ENCODE data around the gene GFOD2. TPM values are rescaled to one million over a fixed set of nuclear protein-coding genes. Genes with fewer than 3 reads are reported as not detected.
A peak's percentile ranks its signal among the peaks of the same experiment; 100 is the strongest.

The GFOD2 gene
- total and polyA plus RNA-seq, 2 of the 8 experiments (the other 6 are each of a cell fraction or from before 2014, with no cell fraction given) = 21.4 to 33.2 TPM

- H3K9ac ChIP-seq (replicated peaks in 1 of 4; ENCODE audit: extremely low read depth in 1 of 4, low read depth in 3 of 4, low read length in 3 of 4) = no peak overlapping the region; a peak in 1 of 7 replicates
- H2BK120ac ChIP-seq (replicated peaks; ENCODE audit: low read depth, low read length) = no peak overlapping the region
- H3K4me1 ChIP-seq (replicated peaks in 1 of 4; ENCODE audit: control insufficient read depth in 3 of 4, insufficient read depth in 4 of 4, low read length in 3 of 4) = no peaks in the 10 kb centered on the region
- no peak overlapping the region for H3K18ac ChIP-seq (ENCODE audit: extremely low read depth, low read length)
- no peak overlapping the region for H2AFZ ChIP-seq (ENCODE audit: low read length)
- FAIRE-seq (no peak), DNase-seq (ENCODE audit: low read depth in 1 of 2, low spot score in 2 of 2) (no peak)
- ChIA-PET CTCF (ENCODE audit: partially characterized antibody) (interaction anchor here (1.1 to 1.8 kb wide), 2 partner anchors 19 to 86 kb away, joined by 3 to 4 read pairs; no protein-coding TSS in a partner anchor), POLR2A (ENCODE audit: partially characterized antibody) (interaction anchor here (1.1 to 1.8 kb wide), 2 partner anchors 30 to 199 kb away, joined by 3 to 5 read pairs; partner anchors contain the start of gene GFOD2)
- no peak overlapping the region for H3K56ac ChIP-seq (replicated peaks; ENCODE audit: insufficient read length, low read depth, low read length)
- no peak overlapping the region for H3K27ac ChIP-seq (ENCODE audit: low read depth, low read length)
- no peak overlapping the region for H3K4ac ChIP-seq (replicated peaks; ENCODE audit: insufficient read length, low read depth, low read length)
- peak overlapping the region; percentile 15; the same call in 1 of the 2 replicates for H2AK5ac ChIP-seq (ENCODE audit: low read depth, low read length)
- 0 out of 2 replicates have a peak overlapping the region, but pooled peaks have one; percentile 56 for H2BK5ac ChIP-seq (ENCODE audit: low read depth, low read length)
- no peak overlapping the region for H3K4me3 ChIP-seq (ENCODE audit: extremely low read depth in 1 of 4, insufficient read depth in 2 of 4, low read depth in 3 of 4, low read length in 4 of 4)
- no peak overlapping the region for H3K14ac ChIP-seq (ENCODE audit: insufficient read length)
- no peak overlapping the region for H4K8ac ChIP-seq (ENCODE audit: extremely low read depth, insufficient read depth, low read length)
- H4K5ac ChIP-seq (ENCODE audit: insufficient read length, low read depth, low read length) = no peak overlapping the region
- H4K20me1 ChIP-seq (replicated peaks in 1 of 2; ENCODE audit: control insufficient read depth in 1 of 2, insufficient read depth in 2 of 2, low read length in 2 of 2) = peaks cover 0 to 5% of the 10 kb centered on the region in 2 experiments
- no peak overlapping the region for H2BK20ac ChIP-seq (ENCODE audit: low read length)
- no peak overlapping the region for H2BK12ac ChIP-seq (ENCODE audit: low read depth, low read length)
- H3K23me2 ChIP-seq (ENCODE audit: low read depth, low read length) = no peaks in the 10 kb centered on the region
- no peaks in the 10 kb centered on the region for H3K9me3 ChIP-seq (ENCODE audit: insufficient read depth in 2 of 2, low read depth in 1 of 2, low read length in 1 of 2)
- H3K4me2 ChIP-seq (ENCODE audit: insufficient read depth in 1 of 2, low read depth in 2 of 2, low read length in 2 of 2) = no peak overlapping the region
- no peak overlapping the region for H3K23ac ChIP-seq (ENCODE audit: insufficient read length)
- H3K79me2 ChIP-seq (ENCODE audit: control insufficient read depth in 1 of 2, insufficient read depth in 2 of 2, low read length in 2 of 2) = no peaks in the 10 kb centered on the region
- H3K79me1 ChIP-seq (ENCODE audit: low read depth, low read length) = no peaks in the 10 kb centered on the region; the same call in 1 of the 2 replicates
- no peaks in the 10 kb centered on the region for H3K36me3 ChIP-seq (ENCODE audit: control insufficient read depth in 2 of 4, insufficient read depth in 4 of 4, low read length in 3 of 4)
- H2BK15ac ChIP-seq (ENCODE audit: low read length) = no peak overlapping the region
- no peaks in the 10 kb centered on the region for H3K27me3 ChIP-seq (replicated peaks in 1 of 4; ENCODE audit: control insufficient read depth in 3 of 4, extremely low read depth in 1 of 4, insufficient read depth in 3 of 4, low read length in 3 of 4)
- no peak overlapping the region for H4K91ac ChIP-seq (replicated peaks; ENCODE audit: insufficient read length, low read length)
- WGBS, 2 experiments (ENCODE audit: extremely low coverage in 1 of 2, insufficient coverage in 1 of 2, insufficient read length in 1 of 2, insufficient replicate concordance in 2 of 2, low coverage in 1 of 2, low lambda C conversion rate in 2 of 2, missing lambda C conversion rate in 1 of 2) = 87% methylated on average over 3 of the region's 3 CpGs; no CpG with 5 or more reads in 1 of the 2 experiments
- TF ChIP-seq SRF (IDR thresholded peaks at IDR 0.05; ENCODE audit: low read depth, low read length) (no peak), SUZ12 (IDR thresholded peaks at IDR 0.05; ENCODE audit: low read length) (no peak), KDM5A (IDR thresholded peaks at IDR 0.05; ENCODE audit: low read length) (no peak), MAFK (IDR thresholded peaks at IDR 0.05; ENCODE audit: low read depth, low read length) (no peak), EP300 (IDR thresholded peaks at IDR 0.05; ENCODE audit: borderline replicate concordance in 1 of 2, low read depth in 2 of 2, low read length in 2 of 2) (no peak), CHD1 (IDR thresholded peaks at IDR 0.05; ENCODE audit: low read depth, low read length) (no peak), EGR1 (IDR thresholded peaks at IDR 0.05; ENCODE audit: borderline replicate concordance, low read depth, low read length) (no peak), NANOG (IDR thresholded peaks at IDR 0.05; ENCODE audit: insufficient read depth, low read depth, low read length, poor library complexity, severe bottlenecking) (no peak), ATF2 (IDR thresholded peaks at IDR 0.05; ENCODE audit: low read length) (no peak), SP1 (IDR thresholded peaks at IDR 0.05; ENCODE audit: low read depth, low read length) (no peak), SP4 (IDR thresholded peaks at IDR 0.05; ENCODE audit: low read length) (no peak)
Observed at GRCh38 chr16:67749436-67750078, 30.4 kb upstream of the GFOD2 start.

Data from H1 (cell line).